Mammary epithelial cell (primary cell): ENCODE results near the gene MMP17.

Experiments
- EZH2 ChIP-seq: IDR thresholded peaks from 2 replicates; pipeline ENCODE4 v1.6.1; 2012; ENCODE audit warnings: low read length, inconsistent platforms, borderline replicate concordance
- TF ChIP-seq, protein P1 (sequence below), 2 donors: IDR thresholded peaks in 1 of 2; conservative IDR thresholded peaks in 1 of 2; 2 replicates each; pipeline ENCODE4 v1.5.1; 2011 to 2012; ENCODE audit warnings: inconsistent platforms in 2 of 2, low read length in 2 of 2, mild to moderate bottlenecking in 2 of 2, control low read depth in 1 of 2, low read depth in 1 of 2; ENCODE audit not compliant: insufficient read depth in 1 of 2; ENCODE audit errors: extremely low read depth in 1 of 2

DNA sequence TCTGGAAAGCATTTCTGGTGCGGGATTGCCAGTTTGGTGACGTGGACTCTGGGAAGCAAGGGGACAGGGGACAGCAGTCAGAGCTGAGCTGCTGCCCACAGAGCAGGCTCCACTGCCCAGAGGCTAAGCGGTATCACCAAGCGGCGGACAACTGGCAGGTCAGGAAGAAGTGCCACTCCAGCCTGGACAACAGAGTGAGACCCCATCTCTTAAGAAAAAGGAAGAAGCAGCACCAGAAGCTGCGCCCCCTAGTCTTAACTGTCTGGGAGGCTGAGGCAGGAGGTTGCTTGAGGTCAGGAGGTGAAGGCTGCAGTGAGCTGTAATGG is 31.8 kb upstream of the MMP17 start:
- TF ChIP-seq, protein P1, sequence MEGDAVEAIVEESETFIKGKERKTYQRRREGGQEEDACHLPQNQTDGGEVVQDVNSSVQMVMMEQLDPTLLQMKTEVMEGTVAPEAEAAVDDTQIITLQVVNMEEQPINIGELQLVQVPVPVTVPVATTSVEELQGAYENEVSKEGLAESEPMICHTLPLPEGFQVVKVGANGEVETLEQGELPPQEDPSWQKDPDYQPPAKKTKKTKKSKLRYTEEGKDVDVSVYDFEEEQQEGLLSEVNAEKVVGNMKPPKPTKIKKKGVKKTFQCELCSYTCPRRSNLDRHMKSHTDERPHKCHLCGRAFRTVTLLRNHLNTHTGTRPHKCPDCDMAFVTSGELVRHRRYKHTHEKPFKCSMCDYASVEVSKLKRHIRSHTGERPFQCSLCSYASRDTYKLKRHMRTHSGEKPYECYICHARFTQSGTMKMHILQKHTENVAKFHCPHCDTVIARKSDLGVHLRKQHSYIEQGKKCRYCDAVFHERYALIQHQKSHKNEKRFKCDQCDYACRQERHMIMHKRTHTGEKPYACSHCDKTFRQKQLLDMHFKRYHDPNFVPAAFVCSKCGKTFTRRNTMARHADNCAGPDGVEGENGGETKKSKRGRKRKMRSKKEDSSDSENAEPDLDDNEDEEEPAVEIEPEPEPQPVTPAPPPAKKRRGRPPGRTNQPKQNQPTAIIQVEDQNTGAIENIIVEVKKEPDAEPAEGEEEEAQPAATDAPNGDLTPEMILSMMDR (conservative IDR thresholded peaks at IDR 0.05 in 1 of 2, IDR thresholded peaks at IDR 0.05 in 1 of 2; ENCODE audit: extremely low read depth in 1 of 2, insufficient read depth in 1 of 2, low read depth in 1 of 2, low read length in 2 of 2), result no peak
- no peak for TF ChIP-seq EZH2
